GM12864 (cell line): ENCODE data around the gene PIH1D1.
"Not testable (repeated sequence)": the region's sequence is repeated elsewhere in the genome, so short reads cannot be mapped to it uniquely, and the experiment has no call there.

Source experiments
- DNase-seq: peaks from one replicate; pipeline ENCODE4 v3.0.0-alpha.2; 2011; ENCODE audit warnings: low read depth
- H3K4me3 ChIP-seq: 2 replicates; pipeline ENCODE4 v1.5.1; 2011; ENCODE audit warnings: mild to moderate bottlenecking, low read depth, low read length, control low read depth
- TF ChIP-seq, protein P1 (sequence below): IDR thresholded peaks from 2 replicates; pipeline ENCODE4 v1.5.1; 2011; ENCODE audit warnings: low read depth, mild to moderate bottlenecking, moderate library complexity, low read length, control low read depth, inconsistent platforms; ENCODE audit errors: missing control alignments

The PIH1D1 gene

DNA sequence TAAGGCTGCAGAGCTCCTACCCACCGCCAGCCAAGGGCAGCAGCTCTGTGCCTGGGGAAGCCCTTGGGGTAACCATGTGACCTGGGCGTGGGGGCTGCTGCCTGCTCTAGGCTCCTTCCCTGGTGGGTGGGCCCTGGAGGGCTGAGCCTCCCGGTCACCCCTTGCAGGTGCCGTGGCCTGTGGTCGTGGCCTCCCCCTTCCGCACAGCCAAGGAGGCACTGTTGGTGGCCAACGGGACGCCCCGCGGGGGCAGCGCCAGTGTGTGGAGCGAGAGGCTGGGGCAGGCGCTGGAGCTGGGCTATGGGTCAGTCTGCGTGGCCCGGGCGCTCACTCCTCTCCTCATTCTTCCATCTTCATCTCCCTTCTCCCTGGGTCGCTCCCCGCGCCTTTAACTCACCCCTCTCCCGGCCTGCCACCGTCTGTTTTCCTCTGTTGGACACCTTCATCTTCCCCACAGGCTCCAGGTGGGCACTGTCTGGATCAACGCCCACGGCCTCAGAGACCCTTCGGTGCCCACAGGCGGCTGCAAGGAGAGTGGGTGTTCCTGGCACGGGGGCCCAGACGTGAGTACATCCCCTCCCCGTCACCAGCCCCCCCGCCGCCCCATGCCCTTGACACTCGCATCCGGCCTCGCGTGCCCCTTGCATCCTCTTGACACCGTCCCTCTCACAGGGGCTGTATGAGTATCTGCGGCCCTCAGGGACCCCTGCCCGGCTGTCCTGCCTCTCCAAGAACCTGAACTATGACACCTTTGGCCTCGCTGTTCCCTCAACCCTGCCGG, 12.5 kb upstream of the PIH1D1 start:
- H3K4me3 ChIP-seq, result no peak overlapping the region
- no peak for DNase-seq
- TF ChIP-seq, protein P1, sequence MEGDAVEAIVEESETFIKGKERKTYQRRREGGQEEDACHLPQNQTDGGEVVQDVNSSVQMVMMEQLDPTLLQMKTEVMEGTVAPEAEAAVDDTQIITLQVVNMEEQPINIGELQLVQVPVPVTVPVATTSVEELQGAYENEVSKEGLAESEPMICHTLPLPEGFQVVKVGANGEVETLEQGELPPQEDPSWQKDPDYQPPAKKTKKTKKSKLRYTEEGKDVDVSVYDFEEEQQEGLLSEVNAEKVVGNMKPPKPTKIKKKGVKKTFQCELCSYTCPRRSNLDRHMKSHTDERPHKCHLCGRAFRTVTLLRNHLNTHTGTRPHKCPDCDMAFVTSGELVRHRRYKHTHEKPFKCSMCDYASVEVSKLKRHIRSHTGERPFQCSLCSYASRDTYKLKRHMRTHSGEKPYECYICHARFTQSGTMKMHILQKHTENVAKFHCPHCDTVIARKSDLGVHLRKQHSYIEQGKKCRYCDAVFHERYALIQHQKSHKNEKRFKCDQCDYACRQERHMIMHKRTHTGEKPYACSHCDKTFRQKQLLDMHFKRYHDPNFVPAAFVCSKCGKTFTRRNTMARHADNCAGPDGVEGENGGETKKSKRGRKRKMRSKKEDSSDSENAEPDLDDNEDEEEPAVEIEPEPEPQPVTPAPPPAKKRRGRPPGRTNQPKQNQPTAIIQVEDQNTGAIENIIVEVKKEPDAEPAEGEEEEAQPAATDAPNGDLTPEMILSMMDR, result no peak

DNA sequence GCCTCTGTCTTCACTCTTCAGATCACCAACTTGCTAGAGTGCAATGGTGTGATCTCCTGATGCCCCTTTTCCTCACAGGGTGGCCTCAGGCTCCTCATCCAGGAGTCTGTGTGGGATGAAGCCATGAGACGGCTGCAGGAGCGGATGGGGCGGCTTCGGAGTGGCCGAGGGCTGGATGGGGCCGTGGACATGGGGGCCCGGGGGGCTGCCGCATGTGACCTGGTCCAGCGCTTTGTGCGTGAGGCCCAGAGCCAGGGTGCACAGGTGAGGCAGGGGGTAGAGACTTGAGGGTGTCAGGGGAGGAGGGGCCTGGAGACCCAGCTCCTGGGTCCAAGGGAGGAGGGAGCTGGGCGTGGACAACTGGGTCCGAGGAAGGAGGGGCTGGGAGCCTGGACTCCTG, 10.9 kb upstream of the PIH1D1 start:
- H3K4me3 ChIP-seq, result no peak overlapping the region
- DNase-seq, result no peak
- TF ChIP-seq, protein P1, result no peak

DNA sequence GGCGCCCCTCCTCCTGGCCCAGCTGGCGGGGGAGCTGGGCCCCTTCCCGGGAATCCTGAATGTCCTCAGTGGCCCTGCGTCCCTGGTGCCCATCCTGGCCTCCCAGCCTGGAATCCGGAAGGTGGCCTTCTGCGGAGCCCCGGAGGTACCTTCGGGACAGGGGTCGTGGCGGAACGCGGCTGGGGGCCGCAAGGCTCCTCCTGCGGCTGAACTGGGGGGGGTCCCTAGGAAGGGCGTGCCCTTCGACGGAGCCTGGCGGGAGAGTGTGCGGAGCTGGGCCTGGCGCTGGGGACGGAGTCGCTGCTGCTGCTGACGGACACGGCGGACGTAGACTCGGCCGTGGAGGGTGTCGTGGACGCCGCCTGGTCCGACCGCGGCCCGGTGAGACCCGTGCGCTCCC, 10.0 kb upstream of the PIH1D1 start:
- TF ChIP-seq, protein P1, result no peak
- no peak for DNase-seq
- H3K4me3 ChIP-seq, result no peak overlapping the region

DNA sequence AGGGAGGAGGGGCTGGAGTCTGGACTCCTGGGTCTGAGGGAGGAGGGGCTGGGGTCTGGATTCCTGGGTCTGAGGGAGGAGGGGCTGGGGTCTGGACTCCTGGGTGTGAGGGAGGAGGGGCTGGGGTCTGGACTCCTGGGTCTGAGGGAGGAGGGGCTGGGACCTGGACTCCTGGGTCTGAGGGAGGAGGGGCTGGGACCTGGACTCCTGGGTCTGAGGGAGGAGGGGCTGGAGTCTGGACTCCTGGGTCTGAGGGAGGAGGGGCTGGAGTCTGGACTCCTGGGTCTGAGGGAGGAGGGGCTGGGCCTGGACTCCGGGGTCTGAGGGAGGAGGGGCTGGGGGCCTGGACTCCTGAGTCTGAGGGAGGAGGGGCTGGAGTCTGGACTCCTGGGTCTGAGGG, 9.5 kb upstream of the PIH1D1 start:
- DNase-seq, H3K4me3 ChIP-seq: not testable (repeated sequence)

DNA sequence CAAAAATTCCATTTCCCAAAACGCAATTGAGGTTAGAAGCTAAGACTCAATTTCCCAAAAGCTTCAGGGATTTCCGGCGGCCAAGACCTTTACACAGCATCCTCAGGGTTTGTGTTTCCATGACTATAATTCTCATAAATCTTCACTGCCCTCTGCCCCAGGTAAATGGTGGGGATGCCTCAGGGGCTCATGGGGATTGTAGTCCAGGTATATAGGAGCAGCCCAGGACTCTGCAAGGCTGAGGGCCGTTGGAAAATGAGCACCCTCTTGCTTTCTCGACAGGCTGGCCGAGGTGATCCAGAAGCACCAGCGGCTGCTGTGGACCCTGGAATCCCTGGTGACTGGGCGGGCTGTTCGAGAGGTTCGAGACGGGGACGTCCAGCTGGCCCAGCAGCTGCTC, 7.8 kb upstream of the PIH1D1 start:
- TF ChIP-seq, protein P1, result no peak
- DNase-seq, result no peak
- H3K4me3 ChIP-seq, result no peak overlapping the region

DNA sequence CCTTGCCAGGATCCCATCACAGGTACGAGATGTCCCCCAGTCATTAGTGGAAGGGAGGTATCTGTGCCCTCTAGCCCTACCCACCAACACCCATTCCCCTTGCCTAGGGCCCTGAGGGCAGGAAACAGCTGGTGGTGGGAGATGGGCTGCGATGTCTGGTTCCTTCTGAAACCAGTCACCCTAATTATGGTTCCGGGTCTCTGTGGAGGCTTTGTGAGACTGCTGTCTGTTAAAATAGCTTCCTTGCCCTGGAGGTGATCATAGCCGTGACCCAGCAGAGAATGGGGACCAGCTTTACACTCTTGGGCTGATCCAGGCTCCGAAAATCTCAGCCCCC, 6.9 kb upstream of the PIH1D1 start:
- H3K4me3 ChIP-seq, result no peak overlapping the region
- TF ChIP-seq, protein P1, result no peak
- no peak for DNase-seq

DNA sequence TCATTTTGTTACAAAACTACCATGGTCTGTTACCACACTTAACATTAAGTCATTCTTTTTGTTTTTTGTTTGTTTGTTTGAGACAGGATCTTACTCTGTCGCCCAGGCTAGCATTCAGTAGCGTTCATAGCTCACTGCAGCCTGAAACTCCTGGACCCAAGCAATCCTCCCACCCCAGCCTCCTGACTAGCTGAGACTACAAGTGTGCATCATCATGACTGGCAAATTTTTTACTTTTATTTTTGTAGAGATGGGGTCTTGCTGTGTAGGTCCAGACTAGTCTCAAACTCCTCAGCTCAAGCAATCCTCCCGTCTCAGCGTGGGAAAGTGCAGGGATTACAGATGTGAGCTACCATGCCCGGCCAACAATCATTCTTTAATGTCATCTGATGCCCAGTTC, 4.7 kb upstream of the PIH1D1 start:
- TF ChIP-seq, protein P1, result no peak
- no peak for DNase-seq

More for the DNA sequence above, 4.7 kb upstream of the PIH1D1 start:
- H3K4me3 ChIP-seq, result no peak overlapping the region
